Osteoblast (primary cell): Measurements from ENCODE around the gene CDT1. TPM values are rescaled to one million over a fixed set of nuclear protein-coding genes. Genes with fewer than 3 reads are reported as not detected.
"Not testable (repeated sequence)": the region's sequence is repeated elsewhere in the genome, so short reads cannot be mapped to it uniquely, and the experiment has no call there.

Experiments used
- DNase-seq: peaks from one replicate; pipeline ENCODE4 v3.0.0; 2011; ENCODE audit warnings: low spot score, mixed read lengths; ENCODE audit not compliant: insufficient read length; ENCODE audit errors: missing footprints
- H2AFZ ChIP-seq: 2 replicates; pipeline ENCODE4 v1.6.0; 2011; ENCODE audit warnings: mild to moderate bottlenecking, low read length
- H3K27ac ChIP-seq: 2 replicates; pipeline ENCODE4 v1.5.1; 2011; ENCODE audit warnings: mild to moderate bottlenecking, low read depth, low read length, moderate library complexity
- H3K27me3 ChIP-seq: 2 replicates; pipeline ENCODE4 v1.6.0; 2012; ENCODE audit warnings: mild to moderate bottlenecking, control low read depth, inconsistent platforms, low read length, moderate library complexity; ENCODE audit not compliant: insufficient read depth
- H3K36me3 ChIP-seq: 2 replicates; pipeline ENCODE4 v1.5.1; 2011; ENCODE audit warnings: mild to moderate bottlenecking, low read length, control low read depth, moderate library complexity; ENCODE audit not compliant: insufficient read depth
- H3K4me1 ChIP-seq: 2 replicates; pipeline ENCODE4 v1.5.1; 2011; ENCODE audit warnings: mild to moderate bottlenecking, low read length, control low read depth, moderate library complexity; ENCODE audit not compliant: insufficient read depth
- H3K4me2 ChIP-seq: 2 replicates; pipeline ENCODE4 v1.6.0; 2011; ENCODE audit warnings: mild to moderate bottlenecking, low read length; ENCODE audit not compliant: insufficient read depth
- H3K4me3 ChIP-seq: fragments of 200-600 bp; sonication (generic); 3 replicates; pipeline ENCODE4 v1.5.1; 2012; ENCODE audit warnings: mild to moderate bottlenecking, low read length, inconsistent platforms; ENCODE audit not compliant: insufficient read depth
- H3K79me2 ChIP-seq: 2 replicates; pipeline ENCODE4 v1.6.0; 2012; ENCODE audit warnings: mild to moderate bottlenecking, low read length, control low read depth, inconsistent platforms; ENCODE audit not compliant: insufficient read depth
- H3K9me3 ChIP-seq: 2 replicates; pipeline ENCODE4 v1.5.1; 2011; ENCODE audit warnings: low read depth, low read length, control low read depth
- H4K20me1 ChIP-seq: 2 replicates; pipeline ENCODE4 v1.6.0; 2012; ENCODE audit warnings: mild to moderate bottlenecking, low read length, control low read depth; ENCODE audit not compliant: insufficient read depth
- CTCF ChIP-seq: IDR thresholded peaks from 2 replicates; pipeline ENCODE4 v1.5.1; 2011; ENCODE audit warnings: mild to moderate bottlenecking, low read depth, low read length, moderate library complexity; ENCODE audit errors: extremely low read depth
- total RNA-seq: library from RNA; depleted of rRNA; stranded (reverse); fragments of >200 nt; gene quantifications from 2 replicates; pipeline ENCODE4 v1.2.3, GENCODE V29; 2012

Gene CDT1
- total RNA-seq, 1 donor = 2.9 TPM

GRCh38 chr16:88784856-88785105, 18.8 kb upstream of the CDT1 start:
- no peak for DNase-seq
- Histone ChIP-seq H3K79me2 (peaks cover 47% of the 10 kb centered on the region), H3K4me1 (peaks cover 38% of the 10 kb centered on the region), H3K4me3 (peak overlapping the region; percentile 82), H4K20me1 (peaks cover 40% of the 10 kb centered on the region), H3K27ac (peak overlapping the region; percentile 41), H3K36me3 (no peaks in the 10 kb centered on the region), H3K4me2 (peak overlapping the region; percentile 88), H3K9me3 (no peaks in the 10 kb centered on the region), H3K27me3 (no peaks in the 10 kb centered on the region), H2AFZ (no peak overlapping the region)
- TF ChIP-seq CTCF = no peak

GRCh38 chr16:88785106-88785924, 18.3 kb upstream of the CDT1 start, which contains the start of gene PIEZO1:
Gene PIEZO1, minus strand, starts transcription at chr16:88785220. Its CDS starts 256 bp downstream, at chr16:88784964.
- DNase-seq = peak; percentile 99
- Histone ChIP-seq H4K20me1 (peaks cover 35% of the 10 kb centered on the region), H3K4me2 (peak within 1 kb of the TSS; percentile 88), H3K36me3 (no peaks in the 10 kb centered on the region), H3K4me3 (peak within 1 kb of the TSS; percentile 82), H3K4me1 (peaks cover 34% of the 10 kb centered on the region), H3K9me3 (no peaks in the 10 kb centered on the region), H3K79me2 (peaks cover 42% of the 10 kb centered on the region), H3K27ac (peak within 1 kb of the TSS; percentile 73), H3K27me3 (no peaks in the 10 kb centered on the region), H2AFZ (peak within 1 kb of the TSS; percentile 59)
- peak; percentile 58 for TF ChIP-seq CTCF

GRCh38 chr16:88787579-88788314, 15.8 kb upstream of the CDT1 start:
- TF ChIP-seq CTCF = no peak
- Histone ChIP-seq H3K4me1 (peaks cover 29% of the 10 kb centered on the region), H3K9me3 (no peaks in the 10 kb centered on the region), H3K4me2 (no peak overlapping the region), H4K20me1 (peaks cover 11% of the 10 kb centered on the region), H3K4me3 (no peak overlapping the region), H3K27ac (no peak overlapping the region), H2AFZ (no peak overlapping the region), H3K79me2 (peaks cover 17% of the 10 kb centered on the region), H3K27me3 (no peaks in the 10 kb centered on the region), H3K36me3 (no peaks in the 10 kb centered on the region)
- no peak for DNase-seq

- DNase-seq, H3K4me2 ChIP-seq, H2AFZ ChIP-seq, H3K27ac ChIP-seq, H3K9me3 ChIP-seq, H3K4me3 ChIP-seq, H3K36me3 ChIP-seq, H3K79me2 ChIP-seq, H3K27me3 ChIP-seq, H4K20me1 ChIP-seq: not testable (repeated sequence)
- H3K4me1 ChIP-seq = peaks cover 21% of the 10 kb centered on the region
These were observed 14.8 kb upstream of the CDT1 start for GRCh38 chr16:88788749-88789148.
